Brain microvascular endothelial cell (primary cell): ENCODE results near the gene PATJ.

Experiments used
- DNase-seq: peaks from one replicate; pipeline ENCODE4 v3.0.0-alpha.2; 2020
- H3K27ac ChIP-seq: fragments of 250-450 bp; sonication (Bioruptor Pico); 2 replicates; pipeline ENCODE4 v1.5.1; 2020; ENCODE audit warnings: mild to moderate bottlenecking, moderate library complexity
- H3K27me3 ChIP-seq: fragments of 250-450 bp; sonication (Bioruptor Pico); replicated peaks from 2 replicates; pipeline ENCODE4 v1.5.1; 2020; ENCODE audit warnings: mild to moderate bottlenecking
- H3K36me3 ChIP-seq: fragments of 250-450 bp; sonication (Bioruptor Pico); replicated peaks from 2 replicates; pipeline ENCODE4 v1.5.1; 2020; ENCODE audit warnings: mild to moderate bottlenecking
- H3K4me3 ChIP-seq: 2 replicates; pipeline ENCODE4 v1.5.1; 2011; ENCODE audit warnings: low read depth, mild to moderate bottlenecking, control low read depth, low read length, moderate library complexity
- in situ Hi-C: cut with HindIII; loops from 2 replicates; pipeline ENCODE4 v1.10.0; 2017; ENCODE audit warnings: low sequenced_read_pairs, low pct_ligation_motif_present
- TF ChIP-seq, protein P1 (sequence below): IDR thresholded peaks from 2 replicates; pipeline ENCODE4 v1.5.1; 2011; ENCODE audit warnings: low read depth, mild to moderate bottlenecking, moderate library complexity, low read length, control low read depth, inconsistent platforms; ENCODE audit errors: missing control alignments

Gene PATJ

DNA sequence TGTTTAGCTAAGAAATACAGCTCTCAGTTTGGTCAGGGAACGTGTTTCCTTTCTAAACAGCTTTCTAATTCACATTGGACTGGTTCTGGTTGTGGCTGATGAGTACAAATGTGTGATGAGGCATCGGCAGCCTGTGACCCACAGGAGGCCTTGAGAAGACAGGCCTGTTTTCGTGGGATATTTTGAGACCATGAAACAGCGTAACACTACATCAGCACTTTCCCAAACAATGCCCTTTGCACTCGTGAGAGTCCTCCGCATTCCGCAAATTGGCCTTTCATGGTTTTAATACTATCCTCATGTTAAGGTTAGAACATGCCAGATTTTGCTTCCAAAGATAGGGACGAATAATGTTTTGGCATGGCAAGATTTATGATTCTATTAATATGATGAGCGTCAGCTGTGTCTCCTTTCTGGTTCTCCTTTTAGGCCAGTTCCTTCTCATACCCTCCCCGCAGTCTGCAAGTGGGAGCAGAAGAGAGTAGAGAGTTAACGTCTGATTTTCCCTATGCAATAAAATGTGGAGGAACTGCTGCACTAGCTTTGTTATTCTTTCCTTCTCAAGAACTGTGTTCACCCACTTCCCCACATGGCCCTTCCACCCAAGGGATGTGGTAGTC is 368.0 kb downstream of the PATJ start:
- in situ Hi-C loops: no loop called here
- Histone ChIP-seq H3K27ac (no peak overlapping the region), H3K36me3 (no peaks in the 10 kb centered on the region), H3K4me3 (no peak overlapping the region), H3K27me3 (no peaks in the 10 kb centered on the region)
- TF ChIP-seq, protein P1, sequence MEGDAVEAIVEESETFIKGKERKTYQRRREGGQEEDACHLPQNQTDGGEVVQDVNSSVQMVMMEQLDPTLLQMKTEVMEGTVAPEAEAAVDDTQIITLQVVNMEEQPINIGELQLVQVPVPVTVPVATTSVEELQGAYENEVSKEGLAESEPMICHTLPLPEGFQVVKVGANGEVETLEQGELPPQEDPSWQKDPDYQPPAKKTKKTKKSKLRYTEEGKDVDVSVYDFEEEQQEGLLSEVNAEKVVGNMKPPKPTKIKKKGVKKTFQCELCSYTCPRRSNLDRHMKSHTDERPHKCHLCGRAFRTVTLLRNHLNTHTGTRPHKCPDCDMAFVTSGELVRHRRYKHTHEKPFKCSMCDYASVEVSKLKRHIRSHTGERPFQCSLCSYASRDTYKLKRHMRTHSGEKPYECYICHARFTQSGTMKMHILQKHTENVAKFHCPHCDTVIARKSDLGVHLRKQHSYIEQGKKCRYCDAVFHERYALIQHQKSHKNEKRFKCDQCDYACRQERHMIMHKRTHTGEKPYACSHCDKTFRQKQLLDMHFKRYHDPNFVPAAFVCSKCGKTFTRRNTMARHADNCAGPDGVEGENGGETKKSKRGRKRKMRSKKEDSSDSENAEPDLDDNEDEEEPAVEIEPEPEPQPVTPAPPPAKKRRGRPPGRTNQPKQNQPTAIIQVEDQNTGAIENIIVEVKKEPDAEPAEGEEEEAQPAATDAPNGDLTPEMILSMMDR: no peak
- DNase-seq: peak; percentile 7

DNA sequence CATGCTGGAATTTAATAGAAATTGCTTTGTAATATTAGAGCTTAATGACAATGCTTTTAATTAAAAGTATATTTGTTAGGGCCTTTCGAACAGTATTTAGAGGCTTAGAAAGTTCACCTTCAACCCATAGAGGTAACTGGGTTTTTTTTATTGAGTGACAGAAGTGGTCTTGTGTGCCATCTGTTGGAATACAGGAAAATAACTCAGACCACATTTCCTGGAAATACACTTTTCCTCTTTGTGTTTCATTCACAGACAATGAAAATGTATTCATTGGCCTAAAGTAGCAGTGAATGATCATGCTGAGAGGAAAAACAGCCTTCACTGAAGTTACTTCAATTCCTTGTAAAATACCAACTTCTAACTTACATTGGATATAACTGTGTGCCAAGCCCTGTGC is 368.8 kb downstream of the PATJ start:
- in situ Hi-C loops: no loop called here

DNA sequence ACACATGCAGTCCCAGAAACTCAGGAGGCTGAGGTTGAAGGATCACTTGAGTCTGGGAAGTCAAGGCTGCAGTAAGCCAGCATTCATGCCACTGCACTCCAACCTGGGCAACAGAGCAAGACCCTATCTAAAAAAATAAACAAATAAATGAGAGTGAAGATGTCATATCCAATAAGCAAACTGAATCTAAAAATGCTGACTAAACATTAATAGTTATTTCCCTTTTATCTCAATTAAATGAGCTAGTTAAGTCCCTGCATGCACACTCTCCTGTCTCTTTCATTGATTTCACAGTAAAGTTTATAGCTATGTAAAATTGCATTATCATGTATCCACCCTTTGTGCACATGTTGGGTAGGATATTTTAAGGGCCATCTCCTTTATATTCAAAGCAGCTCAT is 371.2 kb downstream of the PATJ start:
- Histone ChIP-seq H3K4me3 (no peak overlapping the region), H3K27ac (no peak overlapping the region), H3K36me3 (no peaks in the 10 kb centered on the region), H3K27me3 (no peaks in the 10 kb centered on the region)
- TF ChIP-seq, protein P1: no peak
- no peak for DNase-seq
- in situ Hi-C loops: no loop called here

More for the DNA sequence above, 368.8 kb downstream of the PATJ start:
- no peak overlapping the region for H3K4me3 ChIP-seq
- no peaks in the 10 kb centered on the region for H3K36me3 ChIP-seq
- TF ChIP-seq, protein P1: no peak
- no peaks in the 10 kb centered on the region for H3K27me3 ChIP-seq
- DNase-seq: no peak
- no peak overlapping the region for H3K27ac ChIP-seq

GRCh38 chr1:62117018-62117750 is 374.9 kb downstream of the PATJ start:
- H3K4me3 ChIP-seq: no peak overlapping the region
- no peak overlapping the region for H3K27ac ChIP-seq
- no peak for DNase-seq
- H3K27me3 ChIP-seq: no peaks in the 10 kb centered on the region
- TF ChIP-seq, protein P1: no peak
- H3K36me3 ChIP-seq: no peaks in the 10 kb centered on the region
- in situ Hi-C loops: no loop called here

GRCh38 chr1:62126579-62127290 is 384.5 kb downstream of the PATJ start:
- Histone ChIP-seq H3K36me3 (no peaks in the 10 kb centered on the region), H3K27ac (no peak overlapping the region), H3K4me3 (no peak overlapping the region), H3K27me3 (no peaks in the 10 kb centered on the region)
- TF ChIP-seq, protein P1: no peak
- in situ Hi-C loops: no loop called here
- no peak for DNase-seq
